Measurements from ENCODE around the gene STXBP5.
"Not testable (repeated sequence)": the region's sequence is repeated elsewhere in the genome, so short reads cannot be mapped to it uniquely, and the experiment has no call there.

Gene STXBP5

GRCh38 chr6:147248859-147249258 is 44.6 kb downstream of the STXBP5 start:
- DNase-seq = no peak

- no peak for DNase-seq
Observed at GRCh38 chr6:147251072-147251471, 46.9 kb downstream of the STXBP5 start.

DNA sequence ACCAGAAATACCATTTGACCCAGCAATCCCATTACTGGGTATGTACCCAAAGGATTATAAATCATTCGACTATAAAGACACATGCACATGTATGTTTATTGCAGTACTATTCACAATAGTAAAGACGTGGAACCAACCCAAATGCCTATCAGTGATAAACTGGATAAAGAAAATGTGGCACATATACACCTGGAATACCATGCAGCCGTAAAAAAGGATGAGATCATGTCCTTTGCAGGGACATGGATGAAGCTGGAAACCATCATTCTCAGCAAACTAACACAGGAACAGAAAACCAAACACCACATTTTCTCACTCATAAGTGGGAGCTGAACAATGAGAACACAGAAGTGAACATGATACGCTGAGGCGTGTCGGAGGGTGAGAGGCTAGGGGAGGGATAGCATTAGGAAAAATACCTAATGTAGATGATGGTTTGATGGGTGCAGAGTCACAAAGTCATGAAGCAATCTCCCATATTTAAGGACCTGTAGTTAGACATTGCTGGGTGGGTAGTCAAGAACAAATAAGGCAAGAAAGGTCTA is 50.8 kb downstream of the STXBP5 start:
- not testable (repeated sequence) for DNase-seq

DNA sequence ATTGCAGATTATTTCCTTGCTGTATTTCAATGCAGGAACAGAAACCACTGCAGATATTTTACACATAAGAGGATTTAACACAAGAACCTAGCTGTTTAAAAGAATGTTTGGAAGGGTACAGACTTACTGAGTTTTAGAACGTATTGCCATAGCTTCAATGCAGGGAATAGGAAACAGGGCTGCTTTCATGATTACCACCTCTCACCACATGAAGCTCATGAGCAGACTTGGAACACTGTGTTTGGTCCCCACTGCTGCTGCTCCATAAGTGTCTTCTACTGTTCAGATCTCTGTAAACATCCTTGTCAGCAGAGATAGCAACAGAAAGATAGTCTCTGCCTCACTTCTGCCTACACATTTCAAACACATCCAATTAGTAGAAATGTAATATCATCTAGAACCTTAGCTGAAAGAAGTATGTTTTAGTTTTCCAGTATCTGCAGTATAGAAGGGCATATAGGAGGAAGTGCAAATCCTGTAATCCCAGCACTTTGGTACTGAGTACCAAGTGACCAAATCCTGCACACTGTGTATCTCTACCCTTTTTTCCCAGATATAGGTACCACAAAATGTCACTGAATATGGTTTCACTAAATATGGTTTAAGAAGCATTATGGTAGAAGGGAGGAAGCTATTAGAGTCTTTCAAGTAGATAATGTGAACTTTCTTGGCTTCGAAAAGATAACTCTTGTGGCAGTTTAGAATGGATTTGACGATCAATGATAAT is 51.9 kb downstream of the STXBP5 start:
- DNase-seq = no peak

GRCh38 chr6:147257760-147258159 is 53.5 kb downstream of the STXBP5 start:
- no peak for DNase-seq

- DNase-seq = no peak
Observed at GRCh38 chr6:147260091-147260490, 55.9 kb downstream of the STXBP5 start.

DNA sequence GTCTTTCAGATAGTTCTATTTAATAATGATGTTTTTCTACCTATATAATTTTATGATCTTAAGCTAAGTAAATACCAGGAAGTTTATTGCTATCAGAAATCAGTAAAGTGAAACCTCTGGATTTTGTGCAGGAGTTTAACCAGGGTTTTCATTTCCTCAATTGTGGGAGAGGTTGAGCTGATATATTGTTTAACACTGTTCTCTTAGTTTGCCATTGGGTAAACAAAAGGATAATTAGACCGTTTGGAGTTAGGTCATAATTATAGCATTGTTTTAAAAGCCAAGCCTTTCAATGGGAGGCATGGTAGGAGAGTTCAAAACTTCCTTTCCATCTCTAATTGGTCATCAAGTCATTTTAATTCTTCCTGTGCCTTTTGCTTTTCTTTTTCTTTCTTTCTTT is 58.7 kb downstream of the STXBP5 start:
- no peak for DNase-seq

DNA sequence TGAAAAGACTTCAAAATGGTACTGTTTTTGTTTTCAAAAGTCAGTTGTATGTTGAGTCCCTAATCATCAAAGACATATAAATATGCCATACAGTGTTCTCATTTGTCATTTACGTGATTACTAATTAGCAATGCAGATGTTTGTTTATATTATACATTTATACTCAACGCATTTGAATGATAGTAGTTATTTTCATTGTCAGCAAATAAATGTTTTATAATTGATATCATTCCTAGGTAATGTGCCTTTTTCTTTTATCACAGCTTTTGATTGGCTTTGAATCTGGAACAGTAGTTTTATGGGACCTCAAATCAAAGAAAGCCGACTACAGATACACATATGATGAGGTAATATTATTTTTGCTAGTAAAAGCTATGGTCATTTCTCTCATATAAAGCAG is 62.6 kb downstream of the STXBP5 start:
- DNase-seq = no peak

GRCh38 chr6:147267658-147268057 is 63.4 kb downstream of the STXBP5 start:
- no peak for DNase-seq

GRCh38 chr6:147268254-147268653 is 64.0 kb downstream of the STXBP5 start:
- no peak for DNase-seq

- no peak for DNase-seq
Observed at GRCh38 chr6:147274012-147274411, 69.8 kb downstream of the STXBP5 start.

- no peak for DNase-seq
Observed at GRCh38 chr6:147274776-147275175, 70.6 kb downstream of the STXBP5 start.

- DNase-seq = no peak
Observed at GRCh38 chr6:147278891-147279290, 74.7 kb downstream of the STXBP5 start.

DNA sequence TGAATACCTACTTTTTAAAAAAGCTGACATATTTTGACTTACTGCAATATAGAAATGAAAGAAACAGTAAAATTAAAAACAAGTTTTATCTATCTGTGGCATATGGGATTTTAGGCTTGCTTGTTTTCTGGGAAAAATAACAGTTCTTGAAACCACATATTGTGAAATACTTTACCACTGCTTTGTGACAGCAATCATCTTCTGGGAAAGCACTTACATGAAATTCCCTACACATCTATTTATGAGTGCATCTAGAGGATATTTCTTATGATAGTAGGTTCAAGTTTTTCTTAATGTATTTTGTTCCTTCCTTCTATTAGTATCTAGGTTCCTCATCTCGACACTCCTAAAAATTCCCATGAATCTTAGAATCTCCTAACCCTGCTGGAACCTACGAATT is 75.2 kb downstream of the STXBP5 start:
- no peak for DNase-seq

- no peak for DNase-seq
Observed at GRCh38 chr6:147281895-147282565, 77.8 kb downstream of the STXBP5 start.

DNA sequence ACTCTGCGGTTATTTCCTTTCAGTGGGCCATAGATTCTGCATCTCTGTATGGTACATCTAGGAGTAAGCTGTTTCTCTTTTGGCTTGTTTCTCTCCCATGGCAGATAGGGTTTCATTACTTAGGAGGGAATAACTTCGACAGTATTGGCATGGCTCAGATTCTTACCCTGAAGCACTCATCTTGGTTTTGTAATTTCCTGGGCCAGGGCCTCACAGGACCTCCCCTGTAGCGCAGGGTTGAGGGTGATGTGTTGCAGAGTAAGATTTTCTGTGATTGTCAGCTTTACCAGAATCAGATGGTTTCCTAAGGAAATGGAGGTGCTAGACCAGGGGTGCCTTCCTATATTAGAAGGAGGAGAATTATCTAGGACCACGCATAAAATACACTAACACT is 78.3 kb downstream of the STXBP5 start:
- no peak for DNase-seq

GRCh38 chr6:147283460-147283859 is 79.2 kb downstream of the STXBP5 start:
- no peak for DNase-seq

GRCh38 chr6:147285087-147285855 is 81.1 kb downstream of the STXBP5 start:
- peak in 1 of 14 donors; percentile 33 for DNase-seq

GRCh38 chr6:147287869-147288271 is 83.7 kb downstream of the STXBP5 start:
- DNase-seq = no peak

GRCh38 chr6:147297124-147297523 is 92.9 kb downstream of the STXBP5 start:
- no peak for DNase-seq

DNA sequence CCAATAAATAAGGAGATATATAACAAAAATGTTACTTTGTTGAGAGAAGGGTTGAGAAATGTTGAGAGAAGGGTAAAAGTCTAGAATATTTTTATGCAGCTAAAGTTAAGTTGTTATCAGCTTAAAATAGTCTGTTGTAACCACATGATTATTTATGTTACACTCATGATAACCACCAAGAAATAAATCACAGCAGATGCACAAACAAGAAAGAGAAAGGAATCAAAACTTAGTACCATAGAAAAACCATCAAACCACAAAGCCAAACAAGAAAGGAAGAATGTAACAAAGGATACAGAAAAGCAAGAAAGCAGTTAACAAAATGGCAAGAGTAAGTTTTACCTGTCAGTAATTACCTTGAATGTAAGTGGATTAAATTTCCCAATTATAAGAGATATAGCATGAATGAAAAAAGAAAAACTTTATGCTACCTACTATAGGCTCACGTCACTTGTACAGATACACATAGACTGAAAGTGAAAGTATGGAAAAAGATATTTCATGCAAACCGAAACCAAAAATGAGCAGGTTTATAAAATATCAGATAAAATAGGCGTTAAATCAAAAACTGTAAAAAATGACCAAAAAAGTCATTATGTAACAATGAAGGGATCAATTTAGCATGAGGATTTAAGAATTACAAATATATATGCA is 93.6 kb downstream of the STXBP5 start:
- DNase-seq = no peak

GRCh38 chr6:147298461-147298860 is 94.2 kb downstream of the STXBP5 start:
- no peak for DNase-seq

DNA sequence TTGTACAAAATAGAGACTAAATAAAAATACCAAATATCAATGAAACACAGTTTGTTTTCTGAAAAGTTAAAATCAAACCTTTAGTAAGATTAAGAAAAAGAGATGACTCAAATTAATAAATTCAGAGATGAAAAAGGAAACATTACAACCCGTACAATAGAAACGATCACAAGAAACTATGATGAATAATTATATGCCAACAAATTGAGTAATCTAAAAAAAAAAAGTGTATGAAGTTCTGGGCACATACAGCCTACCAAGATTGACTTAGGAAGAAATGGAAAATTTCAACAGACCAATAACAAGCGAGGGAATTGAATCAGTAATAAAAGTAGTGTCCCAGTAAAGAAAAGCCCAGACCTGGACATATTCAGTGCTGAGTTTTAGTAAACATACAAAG is 94.8 kb downstream of the STXBP5 start:
- DNase-seq = no peak
